ENCODE results near the gene KCNT1. TPM values are rescaled to one million over a fixed set of nuclear protein-coding genes. Genes with fewer than 3 reads are reported as not detected.

The KCNT1 gene
- total and polyA plus RNA-seq, 10 of the 15 experiments (the other 5 are each of a cell fraction or from before 2014, with no cell fraction given): not detected

GRCh38 chr9:135779571-135779970 is 77.6 kb downstream of the KCNT1 start:
- ChIA-PET CTCF (no interaction called here), POLR2A (no interaction called here), RAD21 (ENCODE audit: unreplicated experiment) (no interaction called here), SMC1A (ENCODE audit: uncharacterized antibody, unreplicated experiment) (no interaction called here)
- Histone ChIP-seq H3K27me3 (replicated peaks in 1 of 2; ENCODE audit: control insufficient read depth in 2 of 2, insufficient read depth in 2 of 2, low read length in 1 of 2) (no peaks in the 10 kb centered on the region), H3K4me3 (no peak overlapping the region), H3K9me3 (replicated peaks; ENCODE audit: control insufficient read depth, insufficient read depth, low read length) (no peaks in the 10 kb centered on the region), H2AFZ (ENCODE audit: control insufficient read depth, low read depth, low read length) (no peak overlapping the region), H3K36me3 (ENCODE audit: control insufficient read depth in 2 of 2, insufficient read depth in 2 of 2, low read length in 1 of 2) (no peaks in the 10 kb centered on the region), H3K9ac (ENCODE audit: control insufficient read depth, insufficient read depth, low read length) (no peak overlapping the region), H3K79me2 (ENCODE audit: control insufficient read depth, insufficient read depth, low read length) (no peaks in the 10 kb centered on the region), H3K27ac (ENCODE audit: control insufficient read depth, insufficient read depth) (no peak overlapping the region), H3K4me2 (ENCODE audit: control insufficient read depth, insufficient read depth) (no peak overlapping the region), H3K4me1 (ENCODE audit: control insufficient read depth, insufficient read depth, low read length) (no peaks in the 10 kb centered on the region), H4K20me1 (ENCODE audit: control insufficient read depth, insufficient read depth) (no peaks in the 10 kb centered on the region)
- BruUV-seq (replicated peaks): no TSS peak
- intact Hi-C loops (cut with micrococcal nuclease; ENCODE audit: unreplicated experiment): no loop called here
- FAIRE-seq (no peak), ATAC-seq (no peak), DNase-seq (ENCODE audit: low read depth, low spot score) (no peak)
- no peak for TF ChIP-seq MTA3 (IDR thresholded peaks at IDR 0.05; ENCODE audit: borderline replicate concordance, low read length)
- no peak for TF ChIP-seq FOXK2 (IDR thresholded peaks at IDR 0.05)
- TF ChIP-seq FOS (IDR thresholded peaks at IDR 0.05; ENCODE audit: borderline replicate concordance, extremely low read depth, insufficient read length): no peak
- no peak for TF ChIP-seq PML (IDR thresholded peaks at IDR 0.05; ENCODE audit: low read length)
- TF ChIP-seq BACH1 (IDR thresholded peaks at IDR 0.05; ENCODE audit: borderline replicate concordance): no peak
- no peak for TF ChIP-seq POLR2AphosphoS5 (IDR thresholded peaks at IDR 0.05; ENCODE audit: low read length)
- no peak for TF ChIP-seq CBX3 (IDR thresholded peaks at IDR 0.05; ENCODE audit: borderline replicate concordance, low read depth)
- TF ChIP-seq IRF5 (IDR thresholded peaks at IDR 0.05; ENCODE audit: borderline replicate concordance): no peak
- no peak for TF ChIP-seq ZBTB33 (IDR thresholded peaks at IDR 0.05)
- no peak for TF ChIP-seq ZNF384 (IDR thresholded peaks at IDR 0.05; ENCODE audit: borderline replicate concordance, low read depth, low read length)
- no peak for TF ChIP-seq JUNB (IDR thresholded peaks at IDR 0.05)
- no peak for TF ChIP-seq RFX5 (IDR thresholded peaks at IDR 0.05; ENCODE audit: low read depth, low read length)
- TF ChIP-seq ZSCAN29 (IDR thresholded peaks at IDR 0.05): no peak
- no peak for TF ChIP-seq RAD21 (IDR thresholded peaks at IDR 0.05; ENCODE audit: insufficient read depth, low read depth, low read length)
- TF ChIP-seq YY1 (IDR thresholded peaks at IDR 0.05; ENCODE audit: low read depth, low read length): no peak
- no peak for TF ChIP-seq ZNF592 (IDR thresholded peaks at IDR 0.05)
- TF ChIP-seq ESRRA (IDR thresholded peaks at IDR 0.05; ENCODE audit: low read length): no peak
- TF ChIP-seq SUZ12 (IDR thresholded peaks at IDR 0.05; ENCODE audit: unreplicated experiment): no peak
- in situ Hi-C loops (cut with MboI): no loop called here
- WGBS (ENCODE audit: insufficient coverage, insufficient replicate concordance, low lambda C conversion rate, missing lambda C conversion rate): 48% methylated on average over 14 of the region's 14 CpGs

Data from GM12878 (cell line).